Nephron (organoid): ENCODE results near the gene HOXD9.

Source experiments
- H3K27ac Mint-ChIP-seq, 3 experiments: 2 replicates each; pipeline ENCODE4 v1.8.0; 2020; ENCODE audit warnings: mixed read lengths in 3 of 3, mild to moderate bottlenecking in 2 of 3, moderate library complexity in 1 of 3
- H3K27me3 Mint-ChIP-seq: 2 replicates; pipeline ENCODE4 v1.8.0; 2021; ENCODE audit warnings: low read depth, mild to moderate bottlenecking, moderate library complexity, mixed read lengths
- H3K36me3 Mint-ChIP-seq: 2 replicates; pipeline ENCODE4 v1.8.0; 2020; ENCODE audit warnings: low read depth, mixed read lengths
- H3K4me1 Mint-ChIP-seq: 2 replicates; pipeline ENCODE4 v1.8.0; 2020; ENCODE audit warnings: mixed read lengths
- H3K4me3 Mint-ChIP-seq, 3 experiments: 2 replicates each; pipeline ENCODE4 v1.8.0; 2020; ENCODE audit warnings: mild to moderate bottlenecking in 3 of 3, mixed read lengths in 3 of 3, moderate library complexity in 2 of 3
- H3K9me3 Mint-ChIP-seq: 2 replicates; pipeline ENCODE4 v1.8.0; 2020; ENCODE audit warnings: mixed read lengths
- CTCF ChIP-seq, 3 experiments: fragments of 200-600 bp; sonication (generic); IDR thresholded peaks; one replicate each; pipeline ENCODE4 v1.5.0; 2021; ENCODE audit warnings: antibody characterized with exemption in 3 of 3; ENCODE audit not compliant: unreplicated experiment in 3 of 3

The HOXD9 gene

GRCh38 chr2:176155356-176156044 lies 33.0 kb downstream of the HOXD9 start:
- Mint-ChIP-seq H3K9me3 (no peaks in the 10 kb centered on the region), H3K36me3 (peaks cover 50% of the 10 kb centered on the region), H3K4me1 (peaks cover 65% of the 10 kb centered on the region), H3K27me3 (peaks cover 4% of the 10 kb centered on the region), H3K27ac (peak overlapping the region; percentile 95 to 99 (median 96)), H3K4me3 (peak overlapping the region; percentile 81 to 84 (median 83))
- no peak for TF ChIP-seq CTCF (IDR thresholded peaks at IDR 0.05; ENCODE audit: unreplicated experiment in 3 of 3)

- H3K36me3 Mint-ChIP-seq = peaks cover 45% of the 10 kb centered on the region
- no peaks in the 10 kb centered on the region for H3K9me3 Mint-ChIP-seq
- peak overlapping the region; percentile 80 to 85 (median 81) for H3K4me3 Mint-ChIP-seq
- H3K4me1 Mint-ChIP-seq = peaks cover 63% of the 10 kb centered on the region
- H3K27ac Mint-ChIP-seq = peak overlapping the region; percentile 95 to 99 (median 96)
- peaks cover 11% of the 10 kb centered on the region for H3K27me3 Mint-ChIP-seq
- TF ChIP-seq CTCF (IDR thresholded peaks at IDR 0.05; ENCODE audit: unreplicated experiment in 3 of 3) = no peak
Measured at GRCh38 chr2:176156301-176156806, 33.8 kb downstream of the HOXD9 start.

GRCh38 chr2:176156807-176157498 lies 34.4 kb downstream of the HOXD9 start, which contains the start of gene HOXD3:
Gene HOXD3 (plus strand): TSS chr2:176157307. CDS start chr2:176169115, 11,808 bp downstream.
- H3K4me1 Mint-ChIP-seq = peaks cover 66% of the 10 kb centered on the region

GRCh38 chr2:176157499-176158185 lies 35.1 kb downstream of the HOXD9 start:
- Mint-ChIP-seq H3K27ac (peak overlapping the region; percentile 95 to 99 (median 99)), H3K4me1 (peaks cover 67% of the 10 kb centered on the region), H3K4me3 (peak overlapping the region; percentile 79 to 89 (median 83)), H3K36me3 (peaks cover 37% of the 10 kb centered on the region), H3K27me3 (peaks cover 14% of the 10 kb centered on the region), H3K9me3 (no peaks in the 10 kb centered on the region)
- TF ChIP-seq CTCF (IDR thresholded peaks at IDR 0.05; ENCODE audit: unreplicated experiment in 3 of 3) = no peak

More at GRCh38 chr2:176156807-176157498, 34.4 kb downstream of the HOXD9 start, which contains the start of gene HOXD3:
- Mint-ChIP-seq H3K4me3 (peak within 1 kb of the TSS; percentile 81 to 89 (median 83)), H3K27me3 (peaks cover 14% of the 10 kb centered on the region), H3K9me3 (no peaks in the 10 kb centered on the region), H3K27ac (peak within 1 kb of the TSS; percentile 95 to 99 (median 99)), H3K36me3 (peaks cover 43% of the 10 kb centered on the region)
- TF ChIP-seq CTCF (IDR thresholded peaks at IDR 0.05; ENCODE audit: unreplicated experiment in 3 of 3) = no peak

GRCh38 chr2:176158186-176158591 lies 35.7 kb downstream of the HOXD9 start:
- H3K9me3 Mint-ChIP-seq = no peaks in the 10 kb centered on the region
- peaks cover 34% of the 10 kb centered on the region for H3K36me3 Mint-ChIP-seq
- peak overlapping the region; percentile 95 to 99 (median 99) for H3K27ac Mint-ChIP-seq
- no peak for TF ChIP-seq CTCF (IDR thresholded peaks at IDR 0.05; ENCODE audit: unreplicated experiment in 3 of 3)
- H3K4me3 Mint-ChIP-seq = peak overlapping the region; percentile 79 to 89 (median 83)
- H3K4me1 Mint-ChIP-seq = peaks cover 70% of the 10 kb centered on the region
- H3K27me3 Mint-ChIP-seq = peaks cover 17% of the 10 kb centered on the region
